ENCODE results near the gene FKBP2. TPM values are rescaled to one million over a fixed set of nuclear protein-coding genes. Genes with fewer than 3 reads are reported as not detected.

The FKBP2 gene
- total RNA-seq, 1 donor from 2014 or later, result 31.4 TPM

- Mint-ChIP-seq H3K4me3 (ENCODE audit: unreplicated experiment) (no peak overlapping the region), H3K27ac (ENCODE audit: unreplicated experiment) (no peak overlapping the region), H3K36me3 (ENCODE audit: unreplicated experiment) (no peaks in the 10 kb centered on the region), H3K9me3 (ENCODE audit: unreplicated experiment) (peaks cover 5% of the 10 kb centered on the region), H3K4me1 (ENCODE audit: low read depth, unreplicated experiment) (peaks cover 10% of the 10 kb centered on the region), H3K27me3 (ENCODE audit: unreplicated experiment) (peaks cover 9% of the 10 kb centered on the region)
- DNase-seq, result no peak
- TF ChIP-seq CTCF (IDR thresholded peaks at IDR 0.05; ENCODE audit: partially characterized antibody, unreplicated experiment), result no peak
Observed at GRCh38 chr11:64207256-64208085, 33.4 kb upstream of the FKBP2 start.

- Mint-ChIP-seq H3K4me3 (ENCODE audit: unreplicated experiment) (no peak overlapping the region), H3K27ac (ENCODE audit: unreplicated experiment) (no peak overlapping the region), H3K9me3 (ENCODE audit: unreplicated experiment) (peaks cover 5% of the 10 kb centered on the region), H3K36me3 (ENCODE audit: unreplicated experiment) (no peaks in the 10 kb centered on the region), H3K4me1 (ENCODE audit: low read depth, unreplicated experiment) (peaks cover 9% of the 10 kb centered on the region), H3K27me3 (ENCODE audit: unreplicated experiment) (peaks cover 10% of the 10 kb centered on the region)
- TF ChIP-seq CTCF (IDR thresholded peaks at IDR 0.05; ENCODE audit: partially characterized antibody, unreplicated experiment), result no peak
- DNase-seq, result no peak
Observed at GRCh38 chr11:64208086-64208795, 32.7 kb upstream of the FKBP2 start.

GRCh38 chr11:64208796-64209562 is 31.9 kb upstream of the FKBP2 start:
- Mint-ChIP-seq H3K9me3 (ENCODE audit: unreplicated experiment) (peaks cover 5% of the 10 kb centered on the region), H3K4me3 (ENCODE audit: unreplicated experiment) (no peak overlapping the region), H3K36me3 (ENCODE audit: unreplicated experiment) (no peaks in the 10 kb centered on the region), H3K4me1 (ENCODE audit: low read depth, unreplicated experiment) (peaks cover 6% of the 10 kb centered on the region), H3K27me3 (ENCODE audit: unreplicated experiment) (peaks cover 14% of the 10 kb centered on the region), H3K27ac (ENCODE audit: unreplicated experiment) (peak overlapping the region; percentile 33)
- TF ChIP-seq CTCF (IDR thresholded peaks at IDR 0.05; ENCODE audit: partially characterized antibody, unreplicated experiment), result no peak
- DNase-seq, result no peak

- Mint-ChIP-seq H3K4me1 (ENCODE audit: low read depth, unreplicated experiment) (peaks cover 2% of the 10 kb centered on the region), H3K27ac (ENCODE audit: unreplicated experiment) (no peak overlapping the region), H3K27me3 (ENCODE audit: unreplicated experiment) (peaks cover 12% of the 10 kb centered on the region), H3K36me3 (ENCODE audit: unreplicated experiment) (no peaks in the 10 kb centered on the region), H3K9me3 (ENCODE audit: unreplicated experiment) (peaks cover 3% of the 10 kb centered on the region), H3K4me3 (ENCODE audit: unreplicated experiment) (no peak overlapping the region)
- DNase-seq, result no peak
- no peak for TF ChIP-seq CTCF (IDR thresholded peaks at IDR 0.05; ENCODE audit: partially characterized antibody, unreplicated experiment)
Observed at GRCh38 chr11:64209563-64209843, 31.4 kb upstream of the FKBP2 start.

Data from glutamatergic neuron (in vitro differentiated cells).